GM18868 (cell line): Measurements from ENCODE around the gene SIL1.
"Not testable (repeated sequence)": the region's sequence is repeated elsewhere in the genome, so short reads cannot be mapped to it uniquely, and the experiment has no call there.

Experiments used
- ATAC-seq: cut with Tn5 transposase; IDR thresholded peaks from one replicate; pipeline ENCODE4 v1.9.1; 2021; ENCODE audit warnings: mild to moderate bottlenecking, moderate library complexity; ENCODE audit not compliant: unreplicated experiment

Gene SIL1

DNA sequence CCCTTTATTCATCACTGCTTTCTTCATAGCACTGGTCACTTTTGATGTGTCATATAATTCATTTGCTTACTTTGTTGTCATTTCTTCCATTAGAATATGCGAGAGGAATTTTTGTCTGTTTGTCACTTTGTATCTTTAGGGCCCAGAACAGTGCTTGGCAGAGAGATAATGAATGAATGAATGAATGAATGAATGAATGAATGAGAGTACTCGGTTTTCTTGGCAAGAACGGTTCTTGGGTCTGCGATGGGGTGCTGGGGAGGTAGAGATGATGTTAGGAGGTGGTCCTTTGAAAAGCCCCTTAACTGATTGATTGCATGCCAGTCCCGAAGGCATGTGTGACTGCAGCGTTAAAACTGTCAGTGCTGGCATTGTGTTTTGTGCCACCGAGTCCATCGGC is 270.6 kb downstream of the SIL1 start:
- ATAC-seq: no peak

DNA sequence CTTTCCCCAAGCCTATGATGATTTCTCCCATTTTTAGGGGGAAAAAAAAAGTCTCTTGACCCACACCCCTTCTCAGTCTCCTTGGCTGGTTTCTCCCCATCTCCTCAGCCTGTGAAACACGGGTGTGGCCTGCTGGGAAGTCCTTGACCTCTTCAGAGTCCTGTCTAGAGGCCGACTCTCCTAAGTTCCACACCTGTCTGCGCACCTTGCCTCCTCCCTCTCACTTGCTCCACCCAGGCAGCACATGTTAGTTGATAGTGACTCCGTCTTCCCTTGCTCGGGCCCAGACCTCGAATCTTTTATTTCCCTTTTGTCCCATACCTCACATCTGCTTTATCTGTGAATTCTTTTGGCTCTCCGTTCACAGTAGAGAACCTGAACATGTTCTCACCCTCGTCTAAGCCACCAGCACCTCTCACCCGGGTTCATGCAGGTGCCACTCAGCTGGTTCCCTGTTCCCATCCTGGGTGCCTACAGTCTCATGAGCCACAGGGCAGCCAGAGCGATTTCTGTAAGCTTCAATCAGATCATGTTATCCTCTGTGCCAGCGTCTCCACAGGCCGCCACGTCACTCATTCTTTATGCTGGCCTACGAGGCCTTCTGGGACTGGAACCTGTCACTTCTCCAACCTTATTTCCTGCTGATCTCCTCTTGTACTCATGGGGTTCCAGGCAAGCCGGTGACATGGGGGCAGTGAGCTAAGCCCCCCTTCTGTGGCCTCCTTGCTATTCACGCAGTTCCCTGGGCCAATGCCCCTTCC is 271.3 kb downstream of the SIL1 start:
- no peak for ATAC-seq

DNA sequence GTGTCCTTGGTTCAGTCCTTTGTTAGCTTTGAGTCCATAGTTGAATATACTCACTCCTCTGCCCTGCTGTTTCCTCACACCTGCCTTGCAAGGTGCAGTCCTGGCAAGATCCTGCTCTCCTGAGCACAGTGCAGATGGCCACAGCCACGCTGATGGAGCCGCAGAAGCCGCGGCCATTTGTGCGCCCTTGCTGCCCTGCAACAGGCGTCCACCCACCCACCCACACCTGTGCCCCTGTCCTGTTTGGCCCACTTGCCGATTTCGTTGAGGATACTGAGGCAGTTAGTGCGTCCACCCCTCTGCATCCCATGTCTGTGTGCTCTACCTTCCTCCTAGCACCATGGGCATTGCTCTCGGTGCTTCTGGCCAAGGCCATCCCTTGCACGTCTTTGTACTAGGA is 271.9 kb downstream of the SIL1 start:
- no peak for ATAC-seq

DNA sequence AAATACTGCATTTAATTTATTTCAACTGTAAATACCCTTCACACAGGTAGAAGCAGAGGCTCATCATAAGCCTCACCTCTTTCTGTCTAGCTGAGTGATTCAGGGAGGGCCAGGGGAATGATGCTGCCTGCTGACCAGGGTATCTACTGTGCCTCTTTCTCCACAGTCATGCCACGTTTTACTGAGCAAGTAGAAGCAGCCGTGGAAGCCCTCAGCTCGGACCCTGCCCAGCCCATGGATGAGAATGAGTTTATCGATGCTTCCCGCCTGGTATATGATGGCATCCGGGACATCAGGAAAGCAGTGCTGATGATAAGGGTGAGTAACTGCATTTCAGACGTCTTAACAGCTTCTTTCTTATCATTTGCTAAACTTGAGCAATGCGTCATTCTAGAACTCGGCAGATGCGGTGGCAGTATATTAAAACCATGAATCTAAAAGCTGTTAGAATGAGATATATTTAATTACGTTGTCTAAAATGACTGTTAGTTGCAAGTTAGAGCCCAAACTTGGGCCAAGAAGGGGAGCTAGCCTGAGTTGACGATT is 273.0 kb downstream of the SIL1 start:
- ATAC-seq: no peak

DNA sequence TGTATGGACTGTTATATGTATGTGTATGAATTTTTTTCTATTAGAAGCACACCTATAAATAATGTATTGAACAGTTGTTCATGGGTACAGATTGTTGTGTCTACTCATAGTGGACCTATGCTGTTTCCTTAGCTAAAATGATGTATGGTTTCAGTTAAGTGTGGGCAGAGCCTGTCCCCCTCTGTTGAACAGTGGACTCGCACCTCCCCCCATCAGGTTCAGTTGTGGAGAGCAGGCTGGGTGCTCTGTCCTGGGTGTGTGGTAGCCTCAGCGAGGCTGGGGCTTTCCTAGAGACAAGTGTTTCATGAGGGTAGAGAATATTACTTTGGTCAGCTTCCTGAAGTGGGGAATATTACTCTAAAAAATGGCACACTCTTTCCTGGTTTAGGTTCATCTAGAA is 275.7 kb downstream of the SIL1 start:
- ATAC-seq: peak; percentile 52

DNA sequence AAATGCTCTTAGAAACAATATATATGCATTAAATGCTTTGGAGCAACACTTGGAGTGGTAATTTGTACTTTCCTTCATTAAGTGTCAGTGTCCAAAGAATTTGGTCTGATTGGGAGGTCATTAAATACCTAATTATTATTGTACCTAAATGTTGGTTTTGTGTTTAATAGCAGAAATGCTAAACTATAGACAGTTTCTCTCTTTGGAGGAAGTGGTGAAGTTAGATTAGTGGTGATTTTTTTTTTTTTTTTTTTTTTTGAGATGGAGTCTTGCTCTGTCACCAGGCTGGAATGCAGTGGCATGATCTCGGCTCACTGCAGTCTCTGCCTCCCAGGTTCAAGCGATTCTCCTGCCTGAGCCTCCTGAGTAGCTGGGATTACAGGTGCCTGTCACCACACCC is 276.8 kb downstream of the SIL1 start:
- ATAC-seq: not testable (repeated sequence)

DNA sequence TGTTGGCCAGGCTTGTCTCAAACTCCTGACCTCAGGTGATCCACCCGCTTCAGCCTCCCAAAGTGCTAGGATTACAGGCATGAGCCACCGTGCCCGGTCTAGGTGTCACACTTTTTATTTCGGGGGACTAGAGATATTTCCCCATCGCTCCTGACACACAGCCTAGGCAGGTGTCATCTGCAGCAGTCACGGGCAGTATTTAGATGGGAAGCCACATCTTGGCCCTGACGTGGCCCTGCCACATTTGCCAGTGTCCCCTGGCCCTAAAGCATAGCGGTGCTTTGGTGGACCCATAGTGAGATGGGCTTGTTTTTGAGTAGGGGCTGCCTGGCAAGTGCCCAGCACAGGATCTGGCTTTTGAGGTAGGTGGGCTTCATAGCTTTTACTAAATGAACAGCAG is 278.0 kb downstream of the SIL1 start:
- no peak for ATAC-seq

DNA sequence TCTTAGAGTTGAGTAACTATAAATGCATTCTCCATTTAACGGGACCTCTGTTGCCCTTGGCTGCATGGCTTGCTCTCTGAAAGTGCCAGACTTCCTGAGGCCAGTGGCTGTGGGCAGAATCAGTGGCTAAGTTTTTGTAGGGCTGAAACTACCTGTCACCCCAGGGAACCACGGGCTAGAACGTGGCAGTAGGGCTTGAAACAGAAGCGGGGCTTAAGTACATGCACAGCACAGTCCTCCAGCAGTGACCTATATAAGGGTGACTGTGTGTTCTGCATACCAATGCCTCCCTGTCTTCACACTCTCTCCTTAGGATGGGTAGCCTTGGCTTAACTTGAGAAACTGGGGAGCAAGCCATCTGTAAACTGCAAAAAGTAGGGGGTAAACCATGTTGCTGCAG is 279.5 kb downstream of the SIL1 start:
- no peak for ATAC-seq

DNA sequence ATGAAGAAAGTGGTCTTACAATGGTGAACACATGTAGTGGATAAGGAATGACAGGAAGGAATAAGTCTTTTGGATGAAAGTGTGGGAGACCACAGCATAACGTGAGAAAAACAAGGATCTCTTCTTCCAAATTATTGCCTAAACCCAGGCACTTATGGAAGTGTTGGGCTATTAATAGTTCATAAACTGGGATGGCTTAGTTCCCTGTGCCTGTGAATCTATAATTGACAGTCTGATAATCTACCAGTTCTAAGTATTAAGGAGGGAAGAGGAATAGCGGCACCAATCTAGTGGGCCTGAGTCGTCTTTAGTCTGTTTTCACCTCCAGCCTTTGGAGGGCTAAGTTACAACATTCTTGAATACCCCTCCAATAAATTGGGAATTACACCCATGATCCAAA is 283.8 kb downstream of the SIL1 start:
- no peak for ATAC-seq

DNA sequence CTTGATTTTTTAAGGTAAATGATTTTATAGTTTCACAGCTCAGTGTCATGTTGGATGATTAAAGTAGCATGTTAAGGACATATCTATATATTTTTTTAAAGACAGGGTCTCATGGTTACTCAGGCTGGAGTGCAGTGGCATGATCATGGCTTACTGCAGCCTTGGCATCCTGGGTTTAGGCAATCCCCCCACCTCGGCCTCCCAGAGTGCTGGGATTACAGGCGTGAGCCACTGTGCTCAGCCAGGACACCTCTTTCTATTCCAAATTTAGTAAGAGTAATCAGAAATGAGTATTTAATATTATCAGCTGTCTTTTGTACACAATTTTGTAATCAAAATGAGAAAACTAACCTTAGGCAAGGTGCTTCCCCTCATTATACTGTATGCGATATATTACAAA is 284.4 kb downstream of the SIL1 start:
- ATAC-seq: no peak

DNA sequence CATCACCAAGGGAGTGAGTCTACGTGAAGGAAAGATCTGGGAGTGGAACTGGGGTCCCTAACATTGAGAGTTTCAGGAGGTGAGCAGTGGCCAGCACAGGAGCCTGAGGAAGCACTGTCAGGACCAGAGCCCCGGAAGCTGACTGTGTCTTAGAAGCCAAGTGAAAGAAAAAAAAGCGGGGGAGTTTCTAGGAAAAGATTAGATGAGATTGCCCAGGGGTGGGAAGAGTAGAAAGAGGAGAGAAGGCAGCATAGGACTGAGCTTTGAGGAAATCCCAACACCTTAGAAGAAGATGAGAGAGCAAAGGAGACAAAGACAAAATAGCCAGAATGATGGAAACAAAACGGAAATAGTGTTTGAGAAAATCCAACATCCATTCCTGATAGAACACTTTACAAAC is 286.1 kb downstream of the SIL1 start:
- ATAC-seq: no peak

DNA sequence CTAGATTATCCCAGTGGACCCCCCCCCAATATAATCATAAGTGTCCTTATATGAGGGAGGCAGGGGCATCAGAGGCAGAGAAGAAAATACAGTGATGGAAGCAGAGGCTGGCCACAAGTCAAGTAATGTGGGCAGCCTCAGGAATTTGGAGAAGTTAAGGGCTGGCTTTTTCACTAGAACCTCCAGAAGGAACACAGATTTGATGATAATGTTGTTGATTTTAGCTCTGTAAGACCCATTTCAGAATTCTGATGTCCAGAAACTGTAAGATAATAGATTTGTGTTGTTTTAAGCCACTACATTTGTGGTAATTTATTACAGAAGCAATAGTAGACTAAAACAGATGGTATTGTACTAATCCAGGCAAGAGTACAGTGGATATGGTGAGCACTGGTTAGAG is 286.7 kb downstream of the SIL1 start:
- ATAC-seq: no peak

DNA sequence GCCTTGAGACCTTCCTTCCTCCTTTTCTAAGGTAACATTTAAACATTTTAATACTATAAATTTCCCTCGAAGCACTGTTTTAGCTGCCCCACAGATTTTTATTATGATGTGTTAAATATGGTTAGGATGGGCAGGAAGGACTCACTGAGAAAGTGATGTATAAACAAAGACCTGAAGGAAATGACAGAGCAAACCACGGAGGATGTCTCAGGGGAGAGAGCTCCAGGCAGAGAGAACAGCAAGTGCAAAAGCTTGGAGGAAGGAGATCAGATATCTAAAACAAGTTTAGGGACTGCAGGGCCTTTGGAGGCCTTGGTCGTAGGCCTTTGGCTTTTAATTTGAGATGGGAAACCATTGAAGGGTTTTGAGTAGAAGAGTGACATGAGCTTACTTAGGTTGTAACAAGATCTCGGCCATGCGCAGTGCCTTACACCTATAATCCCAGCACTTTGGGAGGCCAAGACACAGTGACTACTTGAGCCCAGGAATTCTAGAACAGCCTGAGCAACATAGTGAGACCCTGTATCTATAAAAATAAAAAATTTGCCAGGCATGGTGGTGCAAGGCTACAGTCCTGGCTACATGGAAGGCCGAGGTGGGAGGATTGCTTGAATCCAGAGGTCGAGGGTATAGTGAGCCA is 287.5 kb downstream of the SIL1 start:
- no peak for ATAC-seq

DNA sequence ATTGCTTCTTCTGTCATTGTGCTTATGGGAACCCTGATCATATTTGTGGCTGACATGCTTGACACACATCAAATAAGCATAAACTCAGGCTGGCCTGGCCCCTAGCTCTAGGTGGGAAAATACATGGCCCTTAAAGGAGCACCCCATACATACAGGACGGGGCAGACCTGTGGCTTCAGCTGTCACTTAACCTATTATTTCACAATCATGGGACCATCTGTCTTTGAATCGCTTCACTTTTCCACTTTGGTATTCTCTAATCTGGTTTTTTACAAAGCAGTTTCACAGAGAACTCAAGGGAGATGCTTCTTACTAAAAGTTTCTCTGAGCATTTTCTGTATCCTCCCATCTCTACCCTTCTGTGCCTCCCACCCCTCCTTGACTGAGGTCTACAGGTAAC is 288.4 kb downstream of the SIL1 start:
- no peak for ATAC-seq

DNA sequence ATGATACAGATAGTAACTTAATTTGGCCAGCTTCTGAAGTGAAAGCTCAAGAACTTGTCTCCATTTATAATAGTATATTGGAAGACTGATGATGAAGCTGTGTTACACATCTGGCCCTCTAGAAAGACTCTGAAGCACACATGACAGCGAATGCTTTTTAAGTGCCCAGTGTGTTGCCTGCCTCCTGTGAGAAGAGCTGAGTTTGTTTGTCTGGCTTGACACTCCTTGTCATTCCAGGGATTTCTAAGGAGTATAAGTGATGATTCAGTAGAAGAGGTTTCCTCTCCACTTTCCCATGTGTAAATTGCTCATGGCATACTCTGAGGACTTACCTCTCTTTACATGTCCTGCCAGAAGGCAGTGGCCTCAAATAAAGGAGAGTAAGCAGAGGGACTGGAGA is 292.6 kb downstream of the SIL1 start:
- no peak for ATAC-seq

DNA sequence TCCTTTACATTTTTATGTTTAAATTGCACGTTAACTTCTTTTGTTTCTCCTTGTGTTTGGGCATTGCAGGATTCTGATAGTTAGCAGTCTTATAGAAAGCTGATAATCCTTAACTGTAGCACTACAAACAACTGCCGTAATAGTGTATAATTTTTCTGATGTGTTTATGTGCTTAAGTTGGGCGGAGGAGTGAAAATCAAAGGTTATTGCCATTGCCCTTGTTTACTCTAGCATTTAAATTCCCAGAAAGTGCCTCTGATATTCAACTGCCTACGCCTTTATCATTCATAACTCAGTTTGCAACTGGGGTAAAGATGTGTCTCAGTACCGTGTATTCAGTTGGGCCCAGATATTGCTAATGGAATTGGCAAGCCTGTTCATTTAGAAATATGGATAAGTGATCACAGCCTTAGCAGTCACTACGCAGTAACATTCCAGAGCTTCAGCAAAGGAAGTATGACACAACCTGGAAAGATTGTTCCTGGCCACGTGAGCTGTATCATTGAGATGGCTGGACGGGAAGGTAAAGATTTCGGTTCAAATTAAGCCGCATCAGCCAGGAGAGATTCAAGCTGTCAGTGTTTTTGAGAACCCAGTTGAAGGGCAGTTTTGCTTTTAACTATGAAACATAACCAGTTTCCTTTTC is 294.9 kb downstream of the SIL1 start:
- ATAC-seq: no peak

DNA sequence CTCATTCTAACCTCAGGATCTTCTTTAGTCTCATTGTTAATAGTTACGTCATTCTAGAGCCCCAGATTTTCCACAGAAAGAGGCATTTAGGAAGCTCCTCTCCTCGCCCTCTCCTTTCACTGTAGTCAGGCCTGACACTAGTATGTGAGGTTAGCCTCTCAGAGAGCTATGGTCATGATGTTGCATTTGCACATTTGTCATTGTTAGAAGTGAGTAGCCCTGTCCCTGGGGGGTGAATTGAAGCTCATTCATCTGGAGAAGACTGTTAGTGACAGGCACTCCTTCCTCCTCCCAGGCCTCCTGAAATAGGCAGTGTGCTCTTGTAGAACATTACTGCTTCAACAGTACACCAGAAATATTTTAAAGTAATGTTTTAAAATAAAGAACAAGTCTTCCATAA is 296.5 kb downstream of the SIL1 start:
- ATAC-seq: no peak

DNA sequence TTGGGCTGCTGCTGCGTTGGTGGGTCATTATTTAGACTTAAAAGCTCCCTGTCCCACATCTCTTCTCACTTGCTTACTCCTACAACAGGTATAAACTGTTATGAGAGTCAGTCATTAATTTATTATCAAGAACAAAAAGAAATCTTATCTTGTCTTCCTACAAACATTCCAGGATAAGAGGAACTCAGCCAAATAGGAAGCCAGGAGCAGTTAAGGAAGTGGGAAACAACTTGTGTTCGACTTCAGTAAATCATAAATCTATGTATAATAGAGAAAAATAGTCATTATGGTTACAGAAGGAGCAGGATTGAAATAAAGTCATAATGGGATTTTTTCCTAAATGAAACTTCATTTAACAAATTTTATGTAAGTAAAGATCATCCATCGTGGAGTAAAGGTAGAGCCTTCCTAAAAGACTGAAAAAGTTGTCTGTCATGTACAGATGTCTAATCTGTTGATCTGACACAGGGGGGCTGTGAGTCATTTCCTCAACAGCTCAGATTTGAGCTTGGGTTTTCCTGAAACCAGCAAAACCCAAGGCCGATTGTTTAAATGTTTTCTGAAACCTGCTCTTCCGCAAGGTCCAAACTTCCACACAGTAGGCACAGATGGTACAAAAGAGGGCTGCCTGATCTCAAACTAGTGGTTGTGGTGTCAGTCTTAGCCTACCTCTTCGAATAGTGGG is 297.7 kb downstream of the SIL1 start:
- ATAC-seq: no peak

DNA sequence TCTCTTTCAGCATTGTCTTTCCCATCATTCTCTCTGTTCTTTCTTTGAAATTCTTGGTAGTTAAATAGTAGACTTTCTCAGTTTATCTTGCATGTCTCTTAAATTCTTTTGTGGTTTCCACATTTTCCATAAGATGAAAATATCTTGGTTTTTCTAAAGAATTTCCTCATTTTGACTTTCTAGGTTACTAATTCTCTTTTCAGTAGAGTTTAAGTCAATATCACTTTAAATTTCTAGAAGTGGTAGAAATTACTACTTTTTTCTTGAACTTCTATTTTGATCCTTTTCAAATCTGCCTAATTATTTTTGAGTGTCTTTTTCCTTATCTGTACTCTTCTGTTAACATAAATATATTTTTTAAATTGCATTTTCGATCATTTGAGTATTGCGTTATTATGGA is 299.4 kb downstream of the SIL1 start:
- ATAC-seq: no peak

DNA sequence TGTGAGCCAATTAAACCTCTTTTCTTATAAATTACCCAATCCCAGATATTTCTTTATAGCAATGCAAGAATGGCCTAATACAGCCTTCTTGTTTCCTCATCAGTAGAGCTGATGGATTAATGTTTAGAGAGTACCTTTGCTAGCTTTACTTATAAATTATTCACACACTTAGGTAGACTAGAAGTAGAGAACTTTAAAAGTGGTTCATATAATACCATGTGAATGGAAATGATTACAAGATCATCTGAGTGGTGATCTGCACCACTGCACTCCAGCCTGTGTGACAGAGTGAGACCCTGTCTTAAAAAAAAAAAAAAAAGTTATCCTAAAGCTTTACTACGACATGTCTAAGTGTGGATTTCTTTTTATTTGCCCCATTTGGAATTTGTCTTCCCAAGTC is 299.9 kb downstream of the SIL1 start:
- no peak for ATAC-seq
